Testis (tissue), 2 donors: ENCODE data around the gene PACRGL.

Experiments
- CTCF ChIP-seq, 3 experiments: fragments of 450-650 bp in 2 of 3; fragments of 200-600 bp in 1 of 3; sonication (generic) in 1 of 3; IDR thresholded peaks; one replicate each; pipeline ENCODE4 v1.5.1; 2016 to 2019; ENCODE audit warnings: antibody characterized with exemption in 3 of 3, mild to moderate bottlenecking in 2 of 3, moderate library complexity in 1 of 3
- POLR2A ChIP-seq: fragments of 450-650 bp; IDR thresholded peaks from one replicate; pipeline ENCODE4 v1.6.1; 2017; ENCODE audit warnings: antibody characterized with exemption, mild to moderate bottlenecking, moderate library complexity

- TF ChIP-seq CTCF (IDR thresholded peaks at IDR 0.05): no peak
- no peak for TF ChIP-seq POLR2A
These were observed 34.0 kb upstream of the PACRGL start for GRCh38 chr4:20666012-20666860.
